ENCODE data around the gene TXNRD1.

Gene TXNRD1

GRCh38 chr12:104353012-104353981 is 137.7 kb downstream of the TXNRD1 start:
- DNase-seq, result no peak

DNA sequence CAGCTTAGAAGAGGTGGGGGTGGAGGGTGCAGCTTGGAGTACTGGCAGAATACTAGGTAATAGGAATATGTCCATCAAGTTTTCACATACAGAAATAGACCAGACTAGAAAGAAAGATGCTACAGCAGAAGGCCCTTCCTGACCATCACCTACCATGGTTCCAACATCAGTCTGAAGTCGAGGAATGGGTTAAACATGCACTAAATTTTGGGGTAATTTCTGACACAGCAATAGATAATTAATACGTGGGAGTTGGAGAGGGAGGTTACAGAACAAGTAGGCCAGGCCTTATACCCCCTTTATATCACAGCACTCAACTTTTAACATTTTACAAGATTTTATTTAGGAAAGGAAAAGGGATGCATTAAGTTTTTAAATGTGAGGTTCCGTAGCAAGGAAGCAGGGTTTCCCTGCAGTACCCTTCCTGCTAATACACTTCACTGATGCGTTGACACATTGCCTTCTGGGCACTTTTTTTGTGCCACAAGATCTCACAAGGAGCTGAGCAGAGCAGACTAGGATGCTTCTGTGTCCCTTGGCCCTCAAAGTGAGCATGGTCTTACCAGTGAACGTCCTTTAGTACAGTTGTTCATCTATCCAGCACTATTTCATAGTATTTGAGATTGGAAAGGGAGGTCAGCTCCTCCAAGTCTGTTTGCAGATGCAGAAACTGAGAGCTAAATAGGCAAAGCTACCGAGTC is 138.7 kb downstream of the TXNRD1 start:
- no peak for DNase-seq

GRCh38 chr12:104354868-104355570 is 139.4 kb downstream of the TXNRD1 start:
- no peak for DNase-seq

- no peak for DNase-seq
Observed at GRCh38 chr12:104355630-104356029, 140.1 kb downstream of the TXNRD1 start.

DNA sequence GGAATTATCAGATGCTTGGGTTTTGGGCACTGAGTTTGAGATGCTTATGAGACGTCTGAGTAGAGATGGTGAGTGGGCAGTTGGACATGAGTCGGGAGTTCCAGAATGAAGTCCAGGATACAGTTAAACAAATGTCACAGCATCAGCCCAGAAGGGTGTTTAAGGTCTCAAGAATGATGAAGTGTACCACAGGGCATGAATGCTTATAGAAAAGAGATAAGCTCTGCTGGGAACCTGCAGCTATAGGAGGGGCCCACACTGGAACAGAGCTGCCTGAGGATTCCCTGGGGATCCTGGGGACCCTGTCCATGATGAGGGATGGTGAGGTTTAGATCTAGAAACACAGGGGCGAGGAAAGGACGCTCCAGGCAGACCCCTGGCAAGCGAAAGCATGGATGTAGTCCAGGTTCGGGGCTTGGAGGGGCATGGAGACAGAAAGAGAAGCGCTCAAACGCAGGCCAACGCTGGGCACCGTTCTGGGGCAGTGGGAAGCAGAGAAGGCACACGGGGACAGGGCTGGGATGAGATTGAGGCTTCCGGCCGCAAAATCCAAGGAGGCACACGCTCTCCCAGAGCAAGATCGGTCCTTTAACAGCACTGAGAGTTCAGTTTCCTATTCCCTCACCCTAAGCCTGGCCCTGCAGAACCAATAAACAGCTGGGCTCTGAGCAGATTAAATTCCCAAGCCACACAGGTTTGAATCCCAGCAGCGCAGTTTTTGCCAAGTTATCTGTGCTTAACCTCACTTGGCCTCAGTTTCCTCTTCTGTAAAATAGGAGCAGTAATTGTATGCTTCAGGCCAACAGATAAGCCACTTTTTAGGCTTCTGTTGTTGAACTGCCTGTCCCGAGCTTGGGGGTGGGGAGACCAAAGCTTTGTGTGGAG is 140.9 kb downstream of the TXNRD1 start:
- no peak for DNase-seq

- no peak for DNase-seq
Observed at GRCh38 chr12:104357421-104357952, 141.9 kb downstream of the TXNRD1 start.

DNA sequence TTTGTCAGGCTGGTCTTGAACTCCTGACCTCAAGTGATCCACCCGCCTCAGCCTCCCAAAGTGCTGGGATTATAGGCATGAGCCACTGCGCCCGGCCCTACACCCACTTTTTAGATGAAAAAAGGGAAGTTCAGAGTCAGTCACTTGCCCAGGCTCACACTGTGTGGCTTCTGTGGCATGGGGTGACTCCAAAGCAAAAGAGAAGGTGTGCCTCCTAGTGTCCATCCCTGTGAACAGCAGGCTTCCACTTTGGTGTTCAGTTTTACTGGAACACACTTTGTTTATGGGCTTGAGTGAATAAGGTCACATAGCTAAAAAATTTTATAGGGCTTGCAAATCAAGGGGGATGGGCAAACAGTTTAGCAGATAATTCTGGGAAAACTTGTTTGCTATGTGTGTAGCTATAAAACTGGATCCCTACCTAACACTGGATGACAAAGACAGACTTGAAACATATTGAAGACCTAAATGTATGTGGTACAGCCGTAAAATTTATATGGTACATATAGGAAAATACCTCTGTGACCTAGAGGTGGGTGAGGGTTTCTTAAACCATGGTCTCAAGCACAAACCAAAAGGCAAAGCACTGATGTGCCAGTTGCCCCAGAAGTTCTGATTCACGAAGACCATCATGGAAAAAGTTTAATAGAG is 142.9 kb downstream of the TXNRD1 start:
- peak; percentile 17 for DNase-seq

DNA sequence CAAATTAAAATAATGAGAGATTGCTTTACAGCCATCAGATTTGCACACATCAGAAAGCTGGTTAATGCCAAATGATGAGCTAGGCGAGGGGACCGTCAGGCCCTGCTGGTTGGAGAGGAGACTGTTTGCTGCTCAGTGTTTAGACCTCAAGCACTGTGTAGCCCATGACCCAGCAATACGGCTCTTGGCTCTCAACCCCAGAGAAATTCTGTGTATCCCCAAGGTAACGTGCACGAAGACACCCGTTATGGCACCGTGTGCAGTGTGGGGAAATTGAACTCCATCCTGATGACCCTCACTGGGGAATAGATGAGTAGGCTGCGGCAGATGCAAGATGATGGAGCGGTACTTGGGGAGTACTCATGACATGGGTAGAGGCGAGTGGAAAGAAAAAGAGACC is 143.6 kb downstream of the TXNRD1 start:
- DNase-seq, result no peak

- DNase-seq, result no peak
Observed at GRCh38 chr12:104360157-104360556, 144.6 kb downstream of the TXNRD1 start.

DNA sequence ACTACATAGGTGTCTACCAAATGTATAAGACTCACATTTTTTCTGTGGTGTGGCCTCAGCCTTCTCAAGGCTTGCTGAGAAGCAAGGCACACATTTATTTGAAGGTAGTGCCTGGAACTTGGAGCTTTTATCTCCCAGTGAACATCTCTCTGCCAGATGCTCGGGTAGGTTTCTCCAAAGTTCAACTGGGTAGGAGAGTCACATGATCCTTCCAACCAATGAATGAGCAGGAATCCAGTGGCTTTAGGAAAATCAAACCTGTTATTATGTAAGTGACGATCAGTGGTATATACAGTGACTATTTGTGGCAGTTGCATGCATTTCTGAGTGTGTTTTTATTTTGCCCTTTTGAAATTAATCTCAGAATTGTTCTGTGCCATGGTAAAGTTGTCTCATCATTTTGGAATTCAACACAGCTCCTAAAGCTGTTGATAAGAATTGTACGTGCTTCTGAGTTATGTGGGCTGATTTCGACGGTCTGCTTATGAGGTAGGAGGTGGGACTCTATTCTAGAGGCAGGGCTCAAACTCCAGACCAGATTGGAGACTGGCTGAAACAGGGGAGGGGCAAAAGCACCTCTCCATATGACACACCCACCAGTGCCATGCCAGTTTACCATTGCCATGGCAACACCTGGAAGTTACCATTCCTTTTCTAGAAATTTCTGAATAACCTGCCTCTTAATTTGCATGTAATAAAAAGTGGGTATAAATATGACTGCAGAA is 145.6 kb downstream of the TXNRD1 start:
- DNase-seq, result no peak

DNA sequence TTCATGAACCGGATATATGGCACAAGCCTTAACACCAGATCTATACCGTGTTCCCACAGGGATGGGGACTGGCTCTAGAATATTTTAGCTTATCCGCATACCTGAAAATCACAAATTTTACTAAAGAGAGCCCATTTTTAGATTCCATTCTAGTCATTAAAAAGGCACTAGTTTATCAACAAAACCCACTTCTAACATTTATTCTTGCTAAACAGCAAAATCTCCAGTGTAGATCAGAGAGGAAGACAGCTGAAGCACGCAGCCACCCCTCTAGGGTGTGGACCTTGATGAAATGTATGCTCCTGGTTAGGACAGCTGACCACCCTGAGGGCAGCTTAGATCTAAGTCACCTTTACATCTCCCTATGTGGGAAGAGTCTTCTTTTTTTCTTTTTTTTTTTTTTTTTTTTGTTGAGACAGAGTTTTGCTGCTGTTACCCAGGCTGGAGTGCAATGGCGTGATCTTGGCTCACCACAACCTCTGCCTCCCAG is 150.4 kb downstream of the TXNRD1 start:
- no peak for DNase-seq

- no peak for DNase-seq
Observed at GRCh38 chr12:104369708-104370107, 154.1 kb downstream of the TXNRD1 start.

DNA sequence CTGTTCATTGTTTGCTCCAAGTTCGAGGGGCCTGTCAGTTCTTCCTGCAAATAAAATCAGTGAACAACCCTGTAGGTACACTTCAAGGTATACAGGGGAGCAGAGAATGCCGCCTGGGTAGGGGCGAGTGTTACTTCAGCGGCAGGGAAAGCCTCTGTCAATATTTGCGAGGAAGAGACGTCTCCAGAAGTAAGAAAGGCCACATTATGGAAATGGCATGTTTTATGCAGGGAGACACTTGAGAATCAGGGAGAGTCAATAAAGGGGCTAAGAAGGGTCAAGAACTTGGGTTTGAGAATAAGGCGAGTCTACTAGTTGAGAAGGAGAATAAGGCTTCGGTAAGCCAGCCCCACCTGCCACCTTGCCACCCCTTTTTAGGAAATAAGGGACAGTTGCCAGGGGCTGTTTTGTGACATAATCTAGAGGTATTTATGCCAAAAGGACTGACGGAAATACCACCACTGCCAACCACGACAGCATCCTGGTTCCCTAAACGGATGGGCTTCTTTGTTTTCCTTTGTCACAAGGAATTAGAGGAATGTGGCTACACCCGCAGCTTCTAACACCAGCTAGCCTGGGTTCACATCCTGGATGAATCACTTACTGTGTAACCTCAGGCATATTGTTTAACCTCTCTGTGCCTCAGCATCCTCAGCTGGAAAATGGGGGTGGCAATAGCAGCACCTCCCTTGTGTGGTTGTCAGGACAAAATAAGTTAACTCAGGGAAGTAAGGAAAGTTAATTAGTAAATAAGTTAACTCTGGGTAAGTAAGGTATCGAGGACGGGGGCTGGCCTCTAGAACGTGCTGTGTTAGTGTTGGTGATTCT is 155.7 kb downstream of the TXNRD1 start:
- no peak for DNase-seq

DNA sequence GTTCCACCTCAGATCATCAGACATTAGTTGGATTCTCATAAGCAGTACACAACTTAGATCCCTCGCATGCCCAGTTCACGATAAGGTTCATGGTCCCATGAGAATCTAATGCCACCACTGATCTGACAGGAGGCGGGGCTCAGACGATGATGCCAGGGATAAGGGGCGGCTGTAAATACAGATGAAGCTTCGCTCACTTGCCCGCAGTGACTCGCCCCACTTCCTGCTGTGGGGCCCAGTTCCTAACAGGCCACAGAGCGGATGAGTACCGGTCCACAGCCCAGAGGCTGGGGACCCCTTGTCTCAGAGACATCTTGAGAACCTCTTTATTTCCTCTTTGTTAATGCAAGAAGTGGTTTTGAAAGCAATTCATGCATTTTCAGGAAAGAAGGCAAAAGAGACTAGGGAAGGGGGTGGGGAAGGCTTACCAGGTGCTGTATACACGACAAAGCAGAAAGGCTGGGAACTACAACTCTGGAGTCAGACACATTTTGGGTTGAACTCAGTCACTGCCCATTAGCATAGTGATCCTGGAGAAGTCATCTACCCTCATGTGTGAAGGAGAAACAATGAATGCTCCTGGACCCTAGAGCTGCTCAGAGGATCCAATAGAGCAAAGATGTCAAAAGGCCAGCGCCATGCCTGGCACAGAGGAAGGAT is 156.6 kb downstream of the TXNRD1 start:
- DNase-seq, result no peak

- no peak for DNase-seq
Observed at GRCh38 chr12:104372721-104373335, 157.2 kb downstream of the TXNRD1 start.

- no peak for DNase-seq
Observed at GRCh38 chr12:104374071-104374470, 158.5 kb downstream of the TXNRD1 start.

GRCh38 chr12:104374806-104375205 is 159.2 kb downstream of the TXNRD1 start:
- no peak for DNase-seq

DNA sequence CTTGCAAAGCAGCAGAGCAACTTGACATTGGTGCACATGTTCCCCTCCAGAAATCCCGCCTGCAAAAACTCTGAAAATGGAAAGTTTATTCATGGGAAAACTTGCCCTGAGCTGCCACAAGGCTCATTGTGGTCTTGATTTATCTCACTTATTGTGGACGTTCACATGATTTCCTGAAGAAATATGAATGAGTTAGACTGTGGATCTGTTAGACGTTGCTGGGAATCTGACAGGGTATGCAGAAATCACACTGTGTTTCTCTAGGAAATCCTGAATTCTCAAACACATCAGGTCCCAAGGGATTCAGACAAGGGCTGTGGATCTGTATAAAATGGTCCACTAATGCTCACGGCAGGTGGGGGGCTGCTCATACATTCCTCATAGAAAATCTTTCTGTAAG is 160.2 kb downstream of the TXNRD1 start:
- DNase-seq, result no peak
